Neuronal stem cell (in vitro differentiated cells): Measurements from ENCODE around the gene ARHGAP42. TPM values are rescaled to one million over a fixed set of nuclear protein-coding genes. Genes with fewer than 3 reads are reported as not detected.

Experiments used
- small RNA-seq: library from polyadenylated mRNA; stranded (forward); fragments of <200 nt; extraction: miRNeasy Mini kit (QIAGEN cat#:217004); gene quantifications from one replicate; pipeline ENCODE3, GENCODE V24; 2013; ENCODE audit not compliant: insufficient read depth

Gene ARHGAP42

Small RNA genes within 50 kb of the gene (small RNA-seq; reads per million reads assigned to genes)
- gene RN7SL222P, result not detected
